Upper lobe of left lung (tissue), 4 donors: ENCODE data around the gene TCF12.

Experiments used
- EP300 ChIP-seq, 4 donors: sonication (generic); formaldehyde crosslinking; IDR thresholded peaks; one replicate each; pipeline ENCODE4 v1.5.1; 2017; ENCODE audit warnings: antibody characterized with exemption in 4 of 4, control low read depth in 2 of 4
- POLR2A ChIP-seq, 4 donors: fragments of 450-650 bp; IDR thresholded peaks; one replicate each; pipeline ENCODE4 v1.5.1; 2016 to 2017; ENCODE audit warnings: antibody characterized with exemption in 4 of 4, mild to moderate bottlenecking in 2 of 4
- POLR2AphosphoS5 ChIP-seq, 2 donors: sonication (generic); formaldehyde crosslinking; IDR thresholded peaks; one replicate each; pipeline ENCODE4 v1.5.1; 2017; ENCODE audit warnings: antibody characterized with exemption in 2 of 2
- TF ChIP-seq, protein P1 (sequence below), 6 experiments: fragments of 450-650 bp in 4 of 6; fragments of 200-600 bp in 2 of 6; sonication (generic) in 2 of 6; IDR thresholded peaks; one replicate each; pipeline ENCODE4 v1.5.1; 2016 to 2019; ENCODE audit warnings: antibody characterized with exemption in 6 of 6

DNA sequence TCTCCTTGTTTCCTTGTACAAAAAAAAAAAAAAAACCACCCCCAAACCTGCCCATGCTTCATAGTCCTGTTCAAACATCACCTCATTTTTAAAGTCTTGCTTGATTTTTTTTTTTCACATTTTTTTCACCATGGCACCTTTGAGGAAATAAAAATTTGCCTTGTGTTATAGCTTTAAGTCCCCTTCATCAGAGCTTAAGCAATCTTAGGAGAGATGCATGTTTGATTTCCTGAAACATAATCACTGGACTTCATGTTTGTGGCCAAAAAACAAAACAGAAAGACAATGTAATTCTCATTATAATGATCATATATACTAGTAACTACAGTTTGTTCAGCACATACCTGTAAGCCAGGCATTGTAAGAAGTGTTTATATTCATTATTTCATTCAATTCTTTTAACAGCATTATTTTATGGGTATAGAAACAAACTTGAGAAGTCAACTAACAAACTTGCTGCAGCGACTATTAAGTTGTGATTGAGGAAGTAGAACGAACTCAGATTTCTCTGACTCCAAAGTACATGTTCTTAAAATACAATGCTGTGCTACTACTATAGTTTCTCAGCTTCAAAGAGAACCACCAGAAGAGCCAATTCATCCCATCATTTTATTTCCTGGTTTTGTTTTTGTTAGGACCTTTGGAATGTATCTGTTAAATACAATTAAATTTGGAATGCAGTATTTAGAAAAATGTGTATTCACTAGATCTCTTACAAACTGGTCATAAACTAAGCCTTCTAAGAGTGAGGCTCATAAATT is 203.8 kb downstream of the TCF12 start:
- TF ChIP-seq, protein P1, sequence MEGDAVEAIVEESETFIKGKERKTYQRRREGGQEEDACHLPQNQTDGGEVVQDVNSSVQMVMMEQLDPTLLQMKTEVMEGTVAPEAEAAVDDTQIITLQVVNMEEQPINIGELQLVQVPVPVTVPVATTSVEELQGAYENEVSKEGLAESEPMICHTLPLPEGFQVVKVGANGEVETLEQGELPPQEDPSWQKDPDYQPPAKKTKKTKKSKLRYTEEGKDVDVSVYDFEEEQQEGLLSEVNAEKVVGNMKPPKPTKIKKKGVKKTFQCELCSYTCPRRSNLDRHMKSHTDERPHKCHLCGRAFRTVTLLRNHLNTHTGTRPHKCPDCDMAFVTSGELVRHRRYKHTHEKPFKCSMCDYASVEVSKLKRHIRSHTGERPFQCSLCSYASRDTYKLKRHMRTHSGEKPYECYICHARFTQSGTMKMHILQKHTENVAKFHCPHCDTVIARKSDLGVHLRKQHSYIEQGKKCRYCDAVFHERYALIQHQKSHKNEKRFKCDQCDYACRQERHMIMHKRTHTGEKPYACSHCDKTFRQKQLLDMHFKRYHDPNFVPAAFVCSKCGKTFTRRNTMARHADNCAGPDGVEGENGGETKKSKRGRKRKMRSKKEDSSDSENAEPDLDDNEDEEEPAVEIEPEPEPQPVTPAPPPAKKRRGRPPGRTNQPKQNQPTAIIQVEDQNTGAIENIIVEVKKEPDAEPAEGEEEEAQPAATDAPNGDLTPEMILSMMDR (IDR thresholded peaks at IDR 0.05), result no peak
- TF ChIP-seq POLR2AphosphoS5 (IDR thresholded peaks at IDR 0.05), result no peak
- TF ChIP-seq POLR2A (IDR thresholded peaks at IDR 0.05), result no peak
- no peak for TF ChIP-seq EP300 (IDR thresholded peaks at IDR 0.05)
